Right kidney (tissue), 1 donor: ENCODE results near the gene CXXC5.
A peak's percentile ranks its signal among the peaks of the same experiment; 100 is the strongest.
"Not testable (repeated sequence)": the region's sequence is repeated elsewhere in the genome, so short reads cannot be mapped to it uniquely, and the experiment has no call there.

Source experiments
- DNase-seq: peaks from one replicate; pipeline ENCODE4 v3.0.0-alpha.2; 2016

CXXC5 gene

DNA sequence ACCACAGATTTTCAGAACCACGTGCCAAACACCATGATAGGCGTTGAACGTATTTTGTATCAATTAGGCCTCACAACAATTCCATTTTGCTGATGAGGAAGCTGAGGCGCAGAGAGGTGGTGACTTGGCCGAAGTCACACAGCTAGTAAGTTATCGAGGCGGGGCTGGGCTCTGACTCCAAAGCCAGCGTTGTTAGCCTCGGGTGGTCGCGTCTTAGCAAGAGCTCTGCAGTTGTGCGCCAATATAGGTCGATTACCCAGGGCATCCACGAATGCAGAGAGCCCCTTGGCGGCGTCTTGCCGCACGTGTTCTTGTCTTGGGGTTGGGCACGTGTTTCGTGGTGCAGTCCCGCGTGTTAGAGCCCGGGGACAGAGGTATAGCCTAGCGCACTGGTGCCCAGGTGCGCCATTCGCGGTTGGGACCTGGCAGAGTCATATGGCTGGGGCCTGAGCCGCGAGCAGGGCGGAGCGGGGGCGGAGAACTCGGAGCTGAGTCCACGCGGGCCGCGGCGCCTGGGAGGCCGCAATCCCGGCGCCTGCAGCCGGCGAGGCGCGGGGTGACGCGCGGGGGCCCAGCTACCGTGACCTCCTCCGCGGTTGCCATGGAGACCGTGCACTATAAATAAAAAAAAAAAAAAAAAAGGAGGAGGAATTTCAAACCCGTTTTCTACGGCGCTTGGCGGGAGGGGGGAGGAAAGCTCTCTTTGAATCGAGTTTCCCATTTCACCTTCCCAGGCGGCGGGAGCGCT, 62.3 kb downstream of the CXXC5 start:
- peak; percentile 94 for DNase-seq

- peak; percentile 73 for DNase-seq
Observed at GRCh38 chr5:139711067-139711905, 63.1 kb downstream of the CXXC5 start.

DNA sequence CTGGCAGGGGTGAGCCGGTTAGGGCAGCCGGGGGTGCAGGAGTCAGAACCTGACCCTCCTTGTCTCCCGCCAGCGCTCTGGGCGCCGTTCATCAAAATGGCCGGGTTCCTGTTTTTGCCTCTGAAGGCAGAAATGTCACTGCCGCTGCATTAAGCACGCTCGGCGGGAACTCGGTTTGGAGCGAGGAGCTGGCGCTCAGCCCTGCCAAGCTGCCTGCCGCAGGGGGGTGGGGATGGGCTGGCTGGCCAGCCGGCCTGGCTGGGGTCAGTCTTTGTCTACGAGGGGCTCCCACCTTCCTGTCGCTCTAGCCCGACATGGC, 63.7 kb downstream of the CXXC5 start:
- no peak for DNase-seq

DNA sequence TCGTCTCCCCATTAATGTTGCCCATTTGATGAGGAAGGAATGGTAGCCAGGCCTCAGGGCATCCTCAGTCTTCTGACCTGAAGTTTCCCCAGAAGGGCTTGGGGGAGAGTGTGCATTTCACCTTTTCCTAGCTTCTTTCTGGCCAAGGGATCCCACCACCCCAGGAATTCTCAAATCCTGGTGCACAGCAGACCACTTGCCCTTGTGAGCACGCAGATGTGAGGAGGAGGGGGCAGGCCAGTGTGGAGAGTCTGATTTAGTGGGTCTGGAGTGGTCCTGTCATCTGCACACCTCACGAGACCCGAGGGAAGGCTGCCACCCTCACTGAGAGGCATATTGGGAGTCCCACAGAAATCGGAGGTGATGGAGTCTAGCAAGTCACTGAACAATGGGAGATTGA, 64.3 kb downstream of the CXXC5 start:
- no peak for DNase-seq

DNA sequence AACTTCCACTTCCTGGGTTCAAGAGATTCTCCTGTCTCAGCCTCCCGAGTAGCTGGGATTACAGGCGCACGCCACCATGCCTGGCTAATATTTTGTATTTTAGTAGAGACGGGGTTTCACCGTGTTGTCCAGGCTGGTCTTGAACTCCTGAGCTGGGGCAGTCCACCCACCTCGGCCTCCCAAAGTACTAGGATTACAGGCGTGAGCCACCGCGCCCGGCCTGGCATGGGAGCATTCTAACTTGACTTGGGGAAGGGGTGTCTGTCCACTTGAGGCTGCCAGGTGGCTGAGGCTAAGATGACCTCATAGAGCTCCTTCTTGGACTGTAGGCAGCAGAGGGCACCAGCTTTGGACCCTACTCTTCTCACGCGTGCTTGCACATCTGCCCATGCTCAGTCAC, 65.7 kb downstream of the CXXC5 start:
- not testable (repeated sequence) for DNase-seq

- no peak for DNase-seq
Observed at GRCh38 chr5:139717221-139717620, 69.1 kb downstream of the CXXC5 start.

GRCh38 chr5:139718403-139718802, 70.3 kb downstream of the CXXC5 start:
- not testable (repeated sequence) for DNase-seq

DNA sequence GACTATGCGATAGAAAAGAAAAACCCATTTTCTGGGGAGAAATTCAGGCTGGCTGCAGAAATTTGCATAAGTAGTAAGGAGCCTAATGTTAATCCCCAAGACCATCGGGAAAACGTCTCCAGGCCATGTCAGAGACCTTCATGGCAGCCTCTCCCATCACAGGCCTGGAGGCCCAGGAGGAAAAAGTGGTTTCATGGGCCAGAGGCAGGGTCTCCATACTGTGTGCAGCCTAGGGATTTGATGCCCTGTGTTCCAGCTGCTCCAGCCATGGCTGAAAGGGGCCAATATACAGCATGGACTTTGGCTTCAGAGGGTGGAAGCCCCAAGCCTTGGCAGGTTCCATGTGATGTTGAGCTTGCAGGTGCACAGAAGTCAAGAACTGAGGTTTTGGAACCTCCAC, 71.8 kb downstream of the CXXC5 start:
- DNase-seq = not testable (repeated sequence)

GRCh38 chr5:139723986-139724587, 75.9 kb downstream of the CXXC5 start:
- no peak for DNase-seq

DNA sequence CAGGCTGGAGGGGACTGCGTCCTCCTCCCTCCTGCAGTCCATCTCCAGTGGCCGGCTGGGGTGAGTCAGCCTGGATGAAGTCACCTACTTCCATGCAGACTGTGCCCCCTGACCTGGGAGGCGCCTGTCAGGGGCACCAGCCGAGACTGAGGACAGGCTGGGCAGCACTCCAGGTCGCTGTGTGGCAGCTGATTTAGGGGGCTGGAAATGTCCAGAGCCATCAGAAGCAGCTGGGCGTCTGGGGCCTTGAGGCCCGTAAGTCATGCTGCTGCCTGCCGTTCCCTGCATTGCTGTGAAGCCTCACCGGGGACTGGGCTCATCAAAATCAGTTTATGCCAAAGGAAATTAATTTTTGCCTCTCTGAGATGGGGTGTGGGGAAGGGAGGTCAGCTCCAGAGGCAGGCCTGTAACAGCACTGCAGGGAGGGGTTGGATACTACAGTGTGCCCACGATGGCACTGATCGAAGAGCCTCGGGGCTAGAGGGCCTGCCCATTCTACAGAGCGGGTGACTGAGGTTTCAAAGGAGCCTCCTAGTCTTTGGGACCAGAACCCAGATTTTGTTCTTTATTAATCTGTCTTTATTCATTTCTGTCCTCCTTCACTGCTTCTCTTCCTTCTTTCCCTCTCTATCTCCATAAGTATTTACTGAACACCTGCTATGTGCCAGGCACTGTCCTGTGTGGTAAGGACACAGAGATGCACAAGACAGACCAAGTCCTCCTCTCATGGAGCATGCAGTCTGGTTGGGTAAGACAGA, 77.1 kb downstream of the CXXC5 start:
- no peak for DNase-seq

DNA sequence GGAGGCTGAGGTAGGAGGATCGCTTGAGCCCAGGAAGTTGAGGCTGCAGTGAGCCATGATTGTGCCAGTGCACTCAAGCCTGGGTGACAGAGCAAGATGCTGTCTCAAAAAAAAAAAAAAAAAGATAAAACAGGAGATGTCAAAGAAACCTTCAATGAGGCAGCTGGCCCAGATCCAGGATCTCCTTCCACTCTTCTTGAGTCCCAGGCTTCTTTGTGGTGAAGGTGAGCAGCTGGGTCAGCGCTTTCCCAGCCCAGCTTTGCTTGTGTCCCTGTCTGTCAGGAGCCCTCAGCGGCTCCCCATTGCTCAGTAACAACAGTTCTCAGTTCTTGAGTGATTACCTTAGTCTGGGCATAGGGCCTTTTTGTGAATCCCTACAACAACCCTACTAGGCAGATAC, 78.1 kb downstream of the CXXC5 start:
- no peak for DNase-seq

GRCh38 chr5:139727615-139728014, 79.5 kb downstream of the CXXC5 start:
- DNase-seq = not testable (repeated sequence)

DNA sequence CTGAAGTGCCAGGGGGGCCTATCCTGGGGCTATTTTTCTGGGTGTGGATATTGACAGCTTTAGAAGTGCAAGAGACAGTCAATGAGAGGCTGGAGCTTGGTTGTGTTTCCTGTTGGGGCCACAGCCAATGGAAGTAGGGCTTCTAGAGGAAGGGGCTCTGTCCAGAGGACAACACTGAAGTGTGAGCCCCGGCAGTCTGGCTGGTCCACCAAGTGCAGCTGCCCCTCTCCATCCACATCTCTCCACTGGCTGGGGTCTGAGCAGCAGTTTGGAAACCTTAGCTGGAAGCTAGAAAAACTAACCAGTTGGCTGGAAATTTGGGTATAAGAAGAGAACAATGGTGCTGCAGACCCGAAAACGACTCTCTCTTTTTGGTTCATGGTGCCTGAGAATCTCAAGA, 83.1 kb downstream of the CXXC5 start:
- no peak for DNase-seq

GRCh38 chr5:139732019-139732418, 83.9 kb downstream of the CXXC5 start:
- no peak for DNase-seq

DNA sequence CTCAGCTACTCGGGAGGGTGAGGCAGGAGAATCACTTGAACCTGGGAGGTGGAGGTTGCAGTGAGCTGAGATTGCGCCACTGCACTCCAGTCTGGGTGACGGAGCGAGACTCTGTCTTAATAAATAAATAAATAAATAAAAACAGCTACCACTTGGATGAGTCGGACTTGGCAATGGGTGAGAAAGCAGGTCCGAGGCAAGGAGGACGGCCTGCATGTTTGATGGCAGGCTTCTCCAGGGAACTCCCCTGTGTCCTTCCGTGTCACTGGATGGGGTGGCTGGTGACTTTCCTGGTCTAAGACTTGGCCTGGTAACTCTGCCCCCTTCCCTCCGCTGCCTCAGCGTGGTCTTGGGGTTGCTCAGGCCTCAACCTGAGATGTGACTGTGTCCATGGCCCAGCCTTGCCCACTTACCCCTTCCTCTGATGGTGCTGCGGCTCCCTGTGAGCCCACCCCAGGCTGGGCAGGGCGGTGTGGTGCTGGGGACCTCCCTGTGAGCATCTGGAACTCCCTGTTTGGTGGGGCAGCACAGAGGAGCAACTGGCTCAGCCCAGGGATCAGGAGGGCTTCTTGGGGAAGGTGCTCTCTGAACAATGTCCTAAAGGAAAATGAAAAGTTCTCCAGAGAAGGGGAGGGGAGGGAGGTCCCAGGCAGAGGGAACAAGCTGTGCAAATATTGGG, 85.0 kb downstream of the CXXC5 start:
- no peak for DNase-seq
